OCI-LY3 (cell line): ENCODE results near the gene RSRC2.
"Not testable (repeated sequence)": the region's sequence is repeated elsewhere in the genome, so short reads cannot be mapped to it uniquely, and the experiment has no call there.

ENCODE experiments used
- EZH2phosphoT487 ChIP-seq: fragments of 200-600 bp; shearing (Covaris generic); IDR thresholded peaks from 2 replicates; pipeline ENCODE4 v1.6.1; 2018; ENCODE audit warnings: antibody characterized with exemption, mixed run types, low read depth
- TF ChIP-seq, protein P1 (sequence below): fragments of 200-600, 300-600 bp; sonication (generic); IDR thresholded peaks from 2 replicates; pipeline ENCODE4 v1.5.1; 2014; ENCODE audit warnings: antibody characterized with exemption, low read length, low read depth

DNA sequence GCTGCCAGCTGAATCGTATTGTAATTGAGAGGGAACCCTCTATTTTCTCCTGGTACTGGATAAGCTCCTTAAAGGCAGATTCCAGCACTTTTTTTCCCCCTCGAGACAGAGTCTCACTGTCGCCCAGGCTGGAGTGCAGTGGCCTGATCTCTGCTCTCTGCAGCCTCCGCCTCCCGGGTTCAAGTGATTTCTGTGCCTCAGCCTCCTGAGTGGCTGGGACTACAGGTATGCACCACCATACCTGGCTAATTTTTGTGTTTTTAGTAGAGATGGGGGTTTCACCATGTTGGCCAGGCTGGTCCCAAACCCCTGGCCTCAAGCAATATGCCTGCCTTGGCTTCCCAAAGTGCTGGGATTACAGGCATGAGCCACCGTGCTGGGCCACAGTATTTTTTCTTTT, 56.9 kb downstream of the RSRC2 start:
- TF ChIP-seq, protein P1, sequence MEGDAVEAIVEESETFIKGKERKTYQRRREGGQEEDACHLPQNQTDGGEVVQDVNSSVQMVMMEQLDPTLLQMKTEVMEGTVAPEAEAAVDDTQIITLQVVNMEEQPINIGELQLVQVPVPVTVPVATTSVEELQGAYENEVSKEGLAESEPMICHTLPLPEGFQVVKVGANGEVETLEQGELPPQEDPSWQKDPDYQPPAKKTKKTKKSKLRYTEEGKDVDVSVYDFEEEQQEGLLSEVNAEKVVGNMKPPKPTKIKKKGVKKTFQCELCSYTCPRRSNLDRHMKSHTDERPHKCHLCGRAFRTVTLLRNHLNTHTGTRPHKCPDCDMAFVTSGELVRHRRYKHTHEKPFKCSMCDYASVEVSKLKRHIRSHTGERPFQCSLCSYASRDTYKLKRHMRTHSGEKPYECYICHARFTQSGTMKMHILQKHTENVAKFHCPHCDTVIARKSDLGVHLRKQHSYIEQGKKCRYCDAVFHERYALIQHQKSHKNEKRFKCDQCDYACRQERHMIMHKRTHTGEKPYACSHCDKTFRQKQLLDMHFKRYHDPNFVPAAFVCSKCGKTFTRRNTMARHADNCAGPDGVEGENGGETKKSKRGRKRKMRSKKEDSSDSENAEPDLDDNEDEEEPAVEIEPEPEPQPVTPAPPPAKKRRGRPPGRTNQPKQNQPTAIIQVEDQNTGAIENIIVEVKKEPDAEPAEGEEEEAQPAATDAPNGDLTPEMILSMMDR: not testable (repeated sequence)
- TF ChIP-seq EZH2phosphoT487: not testable (repeated sequence)
